Measurements from ENCODE around the gene SULT4A1.

DNA sequence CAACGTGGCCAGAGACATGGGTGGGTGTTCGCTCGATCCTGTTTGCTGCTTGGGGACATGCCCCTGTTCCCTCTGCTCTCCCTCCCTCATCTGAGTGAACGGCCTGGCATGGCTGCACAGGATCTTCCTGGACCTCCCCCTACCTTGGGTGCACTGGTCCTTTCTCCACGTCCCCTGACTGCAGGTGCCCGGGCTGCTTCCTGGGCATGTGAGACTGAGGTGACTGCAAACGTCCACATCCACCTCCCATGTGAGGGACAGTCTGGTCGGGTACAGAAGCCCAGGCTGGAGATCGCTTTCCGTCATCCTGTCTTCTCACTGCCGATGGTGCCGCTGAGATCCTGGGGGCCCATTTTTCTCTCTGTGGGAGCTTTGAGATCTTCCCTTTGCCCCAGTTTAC lies 11.8 kb downstream of the SULT4A1 start:
- TF ChIP-seq, protein P1, sequence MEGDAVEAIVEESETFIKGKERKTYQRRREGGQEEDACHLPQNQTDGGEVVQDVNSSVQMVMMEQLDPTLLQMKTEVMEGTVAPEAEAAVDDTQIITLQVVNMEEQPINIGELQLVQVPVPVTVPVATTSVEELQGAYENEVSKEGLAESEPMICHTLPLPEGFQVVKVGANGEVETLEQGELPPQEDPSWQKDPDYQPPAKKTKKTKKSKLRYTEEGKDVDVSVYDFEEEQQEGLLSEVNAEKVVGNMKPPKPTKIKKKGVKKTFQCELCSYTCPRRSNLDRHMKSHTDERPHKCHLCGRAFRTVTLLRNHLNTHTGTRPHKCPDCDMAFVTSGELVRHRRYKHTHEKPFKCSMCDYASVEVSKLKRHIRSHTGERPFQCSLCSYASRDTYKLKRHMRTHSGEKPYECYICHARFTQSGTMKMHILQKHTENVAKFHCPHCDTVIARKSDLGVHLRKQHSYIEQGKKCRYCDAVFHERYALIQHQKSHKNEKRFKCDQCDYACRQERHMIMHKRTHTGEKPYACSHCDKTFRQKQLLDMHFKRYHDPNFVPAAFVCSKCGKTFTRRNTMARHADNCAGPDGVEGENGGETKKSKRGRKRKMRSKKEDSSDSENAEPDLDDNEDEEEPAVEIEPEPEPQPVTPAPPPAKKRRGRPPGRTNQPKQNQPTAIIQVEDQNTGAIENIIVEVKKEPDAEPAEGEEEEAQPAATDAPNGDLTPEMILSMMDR (IDR thresholded peaks at IDR 0.05; ENCODE audit: low read length) = no peak
- TF ChIP-seq EZH2 (IDR thresholded peaks at IDR 0.05; ENCODE audit: borderline replicate concordance, low read length) = no peak
